Measurements from ENCODE around the gene CBFA2T3.

The CBFA2T3 gene

GRCh38 chr16:88917146-88917914 lies 59.7 kb downstream of the CBFA2T3 start:
- Histone ChIP-seq H2BK15ac (ENCODE audit: low read depth, poor library complexity, severe bottlenecking) (no peak overlapping the region), H3K9ac (ENCODE audit: low read length) (no peak overlapping the region), H3K27me3 (ENCODE audit: control insufficient read depth in 1 of 2, insufficient read depth in 1 of 2, low read length in 2 of 2) (peaks cover 0 to 25% of the 10 kb centered on the region in 2 experiments), H3K4me2 (ENCODE audit: low read length, poor library complexity, severe bottlenecking) (no peak overlapping the region), H3K4ac (ENCODE audit: low read depth in 1 of 2, low read length in 2 of 2) (no peak overlapping the region), H3K23ac (ENCODE audit: low read length in 2 of 2) (no peak overlapping the region), H2BK120ac (ENCODE audit: low read depth, low read length) (no peak overlapping the region), H4K8ac (ENCODE audit: low read length) (no peak overlapping the region), H3K14ac (ENCODE audit: low read length in 2 of 2) (no peak overlapping the region), H3K18ac (ENCODE audit: low read depth in 1 of 2, low read length in 2 of 2) (no peak overlapping the region), H3K4me3 (ENCODE audit: insufficient read depth in 1 of 2, low read depth in 1 of 2, low read length in 2 of 2) (no peak overlapping the region), H3K27ac (ENCODE audit: low read length, poor library complexity, severe bottlenecking) (no peak overlapping the region), H4K91ac (ENCODE audit: low read length) (no peak overlapping the region), H2AK5ac (ENCODE audit: low read length, severe bottlenecking) (no peak overlapping the region), H2BK12ac (ENCODE audit: low read length in 2 of 2) (no peak overlapping the region), H3K36me3 (ENCODE audit: control insufficient read depth in 1 of 2, insufficient read depth in 2 of 2, low read depth in 1 of 2, low read length in 2 of 2) (no peaks in the 10 kb centered on the region), H3K79me1 (replicated peaks; ENCODE audit: low read length, poor library complexity, severe bottlenecking) (no peaks in the 10 kb centered on the region), H2AFZ (ENCODE audit: low read depth, low read length) (no peak overlapping the region), H2BK5ac (ENCODE audit: low read depth, low read length, poor library complexity, severe bottlenecking) (no peak overlapping the region), H3K9me3 (ENCODE audit: control insufficient read depth, low read length) (peaks cover 5% of the 10 kb centered on the region), H3K4me1 (ENCODE audit: control insufficient read depth, insufficient read depth, low read depth, low read length) (peaks cover 10% of the 10 kb centered on the region)
- 64% methylated on average over 30 of the region's 30 CpGs for WGBS
- no peak for DNase-seq

DNA sequence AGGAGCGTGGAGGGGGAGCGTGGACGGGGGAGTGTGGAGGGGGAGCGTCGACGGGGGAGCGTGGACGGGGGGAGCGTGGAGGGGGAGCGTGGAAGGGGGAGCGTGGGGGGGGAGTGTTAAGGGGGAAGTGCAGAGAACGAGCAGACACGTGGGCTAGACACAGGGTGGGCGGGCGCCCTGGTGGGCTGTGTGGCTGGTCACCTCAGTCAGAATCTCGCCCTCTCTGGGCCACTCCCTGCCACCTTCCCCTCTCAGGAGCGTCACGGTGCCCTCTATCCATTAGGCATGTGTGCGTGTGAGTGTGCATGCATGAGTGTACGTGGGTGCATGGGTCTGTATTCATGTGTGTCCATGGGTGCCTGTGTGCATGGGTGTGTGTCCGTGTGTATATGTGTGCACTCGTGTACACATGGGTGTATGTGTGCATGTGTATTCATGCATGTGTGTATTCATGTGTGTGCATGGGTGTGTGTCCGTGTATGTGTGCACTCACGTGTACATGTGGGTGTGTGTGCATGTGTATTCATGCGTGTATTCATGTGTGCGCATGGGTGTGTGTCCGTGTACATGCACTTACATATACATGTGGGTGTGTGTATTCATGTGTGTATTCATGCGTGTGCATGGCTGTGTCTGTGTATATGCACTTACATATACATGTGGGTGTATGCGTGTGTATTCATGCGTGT lies 61.2 kb downstream of the CBFA2T3 start:
- H3K4me1 ChIP-seq (ENCODE audit: control insufficient read depth, insufficient read depth, low read depth, low read length): peaks cover 7% of the 10 kb centered on the region
- H3K79me1 ChIP-seq (replicated peaks; ENCODE audit: low read length, poor library complexity, severe bottlenecking): no peaks in the 10 kb centered on the region
- no peak overlapping the region for H2AK5ac ChIP-seq (ENCODE audit: low read length, severe bottlenecking)
- no peak overlapping the region for H4K91ac ChIP-seq (ENCODE audit: low read length)
- DNase-seq: no peak
- no peak overlapping the region for H3K4me3 ChIP-seq (ENCODE audit: insufficient read depth in 1 of 2, low read depth in 1 of 2, low read length in 2 of 2)
- H3K9ac ChIP-seq (ENCODE audit: low read length): no peak overlapping the region
- peak overlapping the region in 1 of 2 experiments; percentile 27 for H3K14ac ChIP-seq (ENCODE audit: low read length in 2 of 2)
- no peak overlapping the region for H2BK12ac ChIP-seq (ENCODE audit: low read length in 2 of 2)
- no peak overlapping the region for H2BK120ac ChIP-seq (ENCODE audit: low read depth, low read length)
- no peak overlapping the region for H3K18ac ChIP-seq (ENCODE audit: low read depth in 1 of 2, low read length in 2 of 2)
- no peak overlapping the region for H3K23ac ChIP-seq (ENCODE audit: low read length in 2 of 2)
- no peak overlapping the region for H2BK5ac ChIP-seq (ENCODE audit: low read depth, low read length, poor library complexity, severe bottlenecking)
- H2AFZ ChIP-seq (ENCODE audit: low read depth, low read length): no peak overlapping the region
- H3K4ac ChIP-seq (ENCODE audit: low read depth in 1 of 2, low read length in 2 of 2): no peak overlapping the region
- no peak overlapping the region for H4K8ac ChIP-seq (ENCODE audit: low read length)
- 91% methylated on average over 18 of the region's 30 CpGs for WGBS
- no peak overlapping the region for H3K27ac ChIP-seq (ENCODE audit: low read length, poor library complexity, severe bottlenecking)
- H3K27me3 ChIP-seq (ENCODE audit: control insufficient read depth in 1 of 2, insufficient read depth in 1 of 2, low read length in 2 of 2): peaks cover 0 to 41% of the 10 kb centered on the region in 2 experiments
- H3K36me3 ChIP-seq (ENCODE audit: control insufficient read depth in 1 of 2, insufficient read depth in 2 of 2, low read depth in 1 of 2, low read length in 2 of 2): no peaks in the 10 kb centered on the region
- peaks cover 5% of the 10 kb centered on the region for H3K9me3 ChIP-seq (ENCODE audit: control insufficient read depth, low read length)
- H3K4me2 ChIP-seq (ENCODE audit: low read length, poor library complexity, severe bottlenecking): no peak overlapping the region
- H2BK15ac ChIP-seq (ENCODE audit: low read depth, poor library complexity, severe bottlenecking): no peak overlapping the region

DNA sequence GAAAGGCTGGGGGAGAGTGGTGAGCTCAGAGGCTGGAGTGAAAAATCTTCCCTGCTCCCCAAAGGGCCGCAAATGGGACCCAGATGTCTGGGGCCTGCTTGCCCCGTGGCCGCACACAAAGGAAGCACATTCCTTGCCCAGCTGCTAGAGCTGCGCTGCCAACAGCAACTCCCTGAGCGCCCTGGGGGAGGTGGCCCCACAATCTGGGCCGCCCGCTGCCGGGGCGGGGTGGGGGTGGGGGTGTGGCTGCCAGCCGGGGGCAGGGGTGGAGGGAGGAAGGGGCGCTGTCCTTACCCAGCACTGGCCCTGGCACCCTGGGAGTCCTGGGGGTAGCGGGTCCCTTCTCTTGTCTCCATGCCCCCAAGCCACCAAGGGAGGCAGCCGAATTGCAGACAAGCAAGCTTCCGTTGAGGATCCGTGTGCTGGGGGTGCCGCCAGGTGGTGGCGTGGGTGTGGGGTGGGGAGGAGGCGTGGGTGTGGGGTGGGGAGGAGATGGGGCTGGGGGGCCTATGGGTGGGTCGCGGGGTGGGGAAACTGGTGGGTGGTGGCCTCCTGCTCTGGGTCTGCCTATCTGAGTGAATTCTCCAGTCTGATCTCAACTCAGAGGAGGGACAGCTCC lies 62.1 kb downstream of the CBFA2T3 start:
- no peak overlapping the region for H2BK12ac ChIP-seq (ENCODE audit: low read length in 2 of 2)
- no peak overlapping the region for H3K4me2 ChIP-seq (ENCODE audit: low read length, poor library complexity, severe bottlenecking)
- H3K36me3 ChIP-seq (ENCODE audit: control insufficient read depth in 1 of 2, insufficient read depth in 2 of 2, low read depth in 1 of 2, low read length in 2 of 2): no peaks in the 10 kb centered on the region
- no peak overlapping the region for H4K91ac ChIP-seq (ENCODE audit: low read length)
- 83% methylated on average over 17 of the region's 20 CpGs for WGBS
- no peak overlapping the region for H2BK15ac ChIP-seq (ENCODE audit: low read depth, poor library complexity, severe bottlenecking)
- no peak overlapping the region for H3K18ac ChIP-seq (ENCODE audit: low read depth in 1 of 2, low read length in 2 of 2)
- no peak overlapping the region for H2BK5ac ChIP-seq (ENCODE audit: low read depth, low read length, poor library complexity, severe bottlenecking)
- H2BK120ac ChIP-seq (ENCODE audit: low read depth, low read length): no peak overlapping the region
- no peak overlapping the region for H2AK5ac ChIP-seq (ENCODE audit: low read length, severe bottlenecking)
- no peak overlapping the region for H3K9ac ChIP-seq (ENCODE audit: low read length)
- H3K14ac ChIP-seq (ENCODE audit: low read length in 2 of 2): no peak overlapping the region
- peaks cover 0 to 46% of the 10 kb centered on the region in 2 experiments for H3K27me3 ChIP-seq (ENCODE audit: control insufficient read depth in 1 of 2, insufficient read depth in 1 of 2, low read length in 2 of 2)
- H2AFZ ChIP-seq (ENCODE audit: low read depth, low read length): no peak overlapping the region
- no peak overlapping the region for H3K4ac ChIP-seq (ENCODE audit: low read depth in 1 of 2, low read length in 2 of 2)
- peaks cover 3% of the 10 kb centered on the region for H3K4me1 ChIP-seq (ENCODE audit: control insufficient read depth, insufficient read depth, low read depth, low read length)
- no peaks in the 10 kb centered on the region for H3K79me1 ChIP-seq (replicated peaks; ENCODE audit: low read length, poor library complexity, severe bottlenecking)
- peak overlapping the region in 1 of 2 experiments; percentile 33 for H3K4me3 ChIP-seq (ENCODE audit: insufficient read depth in 1 of 2, low read depth in 1 of 2, low read length in 2 of 2)
- H3K9me3 ChIP-seq (ENCODE audit: control insufficient read depth, low read length): peaks cover 5% of the 10 kb centered on the region
- H3K23ac ChIP-seq (ENCODE audit: low read length in 2 of 2): no peak overlapping the region
- no peak overlapping the region for H3K27ac ChIP-seq (ENCODE audit: low read length, poor library complexity, severe bottlenecking)
- no peak for DNase-seq
- H4K8ac ChIP-seq (ENCODE audit: low read length): no peak overlapping the region

DNA sequence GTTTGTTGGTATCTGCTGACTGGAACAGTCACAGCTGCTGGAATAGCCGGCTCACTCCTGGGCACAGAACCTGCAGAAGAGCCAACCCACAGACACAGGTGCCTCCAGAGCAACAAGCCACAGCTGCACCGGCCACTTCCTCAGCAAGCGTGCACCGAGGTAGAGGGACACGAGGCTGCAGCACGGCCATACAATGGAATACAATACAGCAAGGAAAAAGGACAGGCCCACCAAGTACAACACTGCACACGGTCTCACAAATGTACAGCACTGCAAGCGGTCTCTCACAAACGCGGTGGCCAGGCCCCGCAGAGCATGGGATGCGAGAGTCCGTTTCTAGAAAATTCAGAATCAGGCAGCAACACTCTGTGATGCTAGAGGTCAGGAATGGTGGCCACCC lies 63.1 kb downstream of the CBFA2T3 start:
- DNase-seq: no peak
- H2BK120ac ChIP-seq (ENCODE audit: low read depth, low read length): no peak overlapping the region
- no peak overlapping the region for H3K9ac ChIP-seq (ENCODE audit: low read length)
- no peak overlapping the region for H2AK5ac ChIP-seq (ENCODE audit: low read length, severe bottlenecking)
- no peak overlapping the region for H3K4me2 ChIP-seq (ENCODE audit: low read length, poor library complexity, severe bottlenecking)
- H3K27ac ChIP-seq (ENCODE audit: low read length, poor library complexity, severe bottlenecking): no peak overlapping the region
- no peak overlapping the region for H2AFZ ChIP-seq (ENCODE audit: low read depth, low read length)
- no peak overlapping the region for H4K8ac ChIP-seq (ENCODE audit: low read length)
- no peaks in the 10 kb centered on the region for H3K79me1 ChIP-seq (replicated peaks; ENCODE audit: low read length, poor library complexity, severe bottlenecking)
- H3K4me3 ChIP-seq (ENCODE audit: insufficient read depth in 1 of 2, low read depth in 1 of 2, low read length in 2 of 2): no peak overlapping the region
- no peak overlapping the region for H2BK12ac ChIP-seq (ENCODE audit: low read length in 2 of 2)
- H2BK5ac ChIP-seq (ENCODE audit: low read depth, low read length, poor library complexity, severe bottlenecking): no peak overlapping the region
- WGBS: 96% methylated on average over 13 of the region's 13 CpGs
- H3K27me3 ChIP-seq (ENCODE audit: control insufficient read depth in 1 of 2, insufficient read depth in 1 of 2, low read length in 2 of 2): peaks cover 0 to 51% of the 10 kb centered on the region in 2 experiments
- H3K4me1 ChIP-seq (ENCODE audit: control insufficient read depth, insufficient read depth, low read depth, low read length): peaks cover 3% of the 10 kb centered on the region
- no peak overlapping the region for H2BK15ac ChIP-seq (ENCODE audit: low read depth, poor library complexity, severe bottlenecking)
- no peaks in the 10 kb centered on the region for H3K36me3 ChIP-seq (ENCODE audit: control insufficient read depth in 1 of 2, insufficient read depth in 2 of 2, low read depth in 1 of 2, low read length in 2 of 2)
- H3K23ac ChIP-seq (ENCODE audit: low read length in 2 of 2): no peak overlapping the region
- H3K9me3 ChIP-seq (ENCODE audit: control insufficient read depth, low read length): peaks cover 5% of the 10 kb centered on the region
- H3K18ac ChIP-seq (ENCODE audit: low read depth in 1 of 2, low read length in 2 of 2): no peak overlapping the region
- H3K4ac ChIP-seq (ENCODE audit: low read depth in 1 of 2, low read length in 2 of 2): no peak overlapping the region
- H4K91ac ChIP-seq (ENCODE audit: low read length): no peak overlapping the region
- no peak overlapping the region for H3K14ac ChIP-seq (ENCODE audit: low read length in 2 of 2)

All from mesenchymal stem cell (in vitro differentiated cells and primary cell).